ENCODE data around the gene TMEM179B.
A peak's percentile ranks its signal among the peaks of the same experiment; 100 is the strongest.

DNA sequence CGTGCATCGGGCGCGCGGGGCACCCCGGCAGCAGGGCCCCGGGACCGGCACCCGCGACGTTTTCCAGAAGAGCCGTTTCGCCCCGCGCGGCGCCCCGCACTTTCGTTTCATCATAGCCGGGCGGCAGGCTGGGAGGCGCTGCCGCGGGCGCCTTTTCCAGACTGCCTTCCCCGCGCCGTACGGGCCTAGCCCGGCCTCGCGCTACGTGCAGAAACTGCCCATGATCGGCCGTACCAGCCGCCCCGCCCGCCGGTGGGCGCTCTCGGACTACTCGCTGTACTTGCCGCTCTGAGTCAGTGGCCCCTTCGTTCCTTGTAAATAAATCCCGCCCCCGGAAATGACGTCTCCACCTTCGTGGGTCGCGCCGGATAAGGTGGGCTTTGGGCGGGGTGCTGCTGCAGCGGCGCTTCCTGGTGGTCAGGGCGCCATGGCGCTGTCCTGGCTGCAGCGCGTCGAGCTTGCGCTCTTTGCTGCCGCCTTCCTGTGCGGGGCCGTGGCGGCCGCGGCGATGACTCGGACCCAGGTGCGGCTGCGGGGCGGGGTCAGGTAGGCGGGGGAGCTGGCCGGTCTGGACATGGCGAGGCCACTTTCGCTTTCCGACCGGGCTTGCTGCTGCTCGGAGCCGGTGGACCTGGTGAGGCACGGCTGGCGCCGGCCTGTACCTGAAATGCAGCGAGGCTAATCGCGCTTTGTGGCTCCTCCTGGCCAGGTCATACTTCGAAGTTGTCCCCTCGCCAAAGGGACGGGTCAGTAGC lies at the start of gene TMEM179B:
- TF ChIP-seq GABPA (IDR thresholded peaks at IDR 0.05; ENCODE audit: low read depth) (peak; percentile 87), CTCF (IDR thresholded peaks at IDR 0.05; ENCODE audit: insufficient read depth, low read length) (peak; percentile 63), POLR2AphosphoS5 (IDR thresholded peaks at IDR 0.05; ENCODE audit: low read depth) (peak; percentile 99), REST (IDR thresholded peaks at IDR 0.05; ENCODE audit: insufficient replicate concordance, low read depth) (no peak)

Data from HL-60 (cell line).